ENCODE data around the gene CYLD.

Gene CYLD

DNA sequence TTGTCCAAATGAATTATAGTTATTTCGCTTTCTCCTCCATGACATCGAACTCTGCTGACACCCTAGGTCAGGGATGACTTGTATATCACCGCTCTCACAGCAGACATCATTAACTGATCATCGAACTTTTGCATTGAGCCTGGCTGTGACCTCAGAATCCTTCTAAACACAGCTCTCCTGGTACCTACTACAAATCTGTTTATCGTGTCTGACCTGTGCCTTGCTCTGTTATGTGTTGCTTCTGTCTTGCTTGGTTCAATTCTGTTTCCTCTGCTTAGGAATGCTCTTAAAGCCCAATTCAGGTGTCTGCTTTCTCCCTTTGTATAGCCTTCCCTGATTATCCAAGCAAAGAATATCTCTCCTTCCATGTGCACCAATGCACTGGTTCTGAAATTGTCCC lies 78.3 kb downstream of the CYLD start:
- H3K27ac ChIP-seq (ENCODE audit: low read depth, low read length): no peak overlapping the region
- no peaks in the 10 kb centered on the region for H3K9me3 ChIP-seq (ENCODE audit: control insufficient read depth, insufficient read depth, low read depth, low read length)
- no peaks in the 10 kb centered on the region for H3K4me1 ChIP-seq (ENCODE audit: control insufficient read depth, insufficient read depth, low read length)
- H3K36me3 ChIP-seq (ENCODE audit: control insufficient read depth, insufficient read depth, low read length): no peaks in the 10 kb centered on the region
- no peaks in the 10 kb centered on the region for H3K27me3 ChIP-seq (ENCODE audit: control insufficient read depth, insufficient read depth, low read length)
- H3K9ac ChIP-seq (ENCODE audit: low read length): no peak overlapping the region
- no peak overlapping the region for H3K4me3 ChIP-seq (ENCODE audit: low read depth, low read length)

DNA sequence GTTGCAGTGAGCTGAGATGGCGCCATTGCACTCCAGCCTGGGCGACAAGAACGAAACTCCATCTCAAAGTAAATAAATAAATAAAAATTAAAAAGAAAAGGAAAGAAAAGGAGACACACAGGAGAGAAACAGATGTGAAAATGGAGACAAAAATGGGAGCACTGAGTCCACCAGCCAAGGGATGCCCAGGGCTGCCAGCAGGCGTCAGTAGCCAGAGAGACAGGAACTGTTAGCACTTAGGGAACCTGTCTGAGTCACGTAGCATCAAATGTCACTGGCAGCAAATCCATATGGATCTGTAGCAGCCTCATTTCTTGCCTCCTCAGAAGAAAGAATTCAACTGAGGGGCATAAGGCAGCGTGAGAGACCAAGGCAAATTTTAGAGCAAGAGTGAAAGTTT lies 79.7 kb downstream of the CYLD start:
- no peak overlapping the region for H3K4me3 ChIP-seq (ENCODE audit: low read depth, low read length)
- H3K9ac ChIP-seq (ENCODE audit: low read length): no peak overlapping the region
- no peaks in the 10 kb centered on the region for H3K27me3 ChIP-seq (ENCODE audit: control insufficient read depth, insufficient read depth, low read length)
- no peaks in the 10 kb centered on the region for H3K36me3 ChIP-seq (ENCODE audit: control insufficient read depth, insufficient read depth, low read length)
- no peak overlapping the region for H3K27ac ChIP-seq (ENCODE audit: low read depth, low read length)
- no peaks in the 10 kb centered on the region for H3K9me3 ChIP-seq (ENCODE audit: control insufficient read depth, insufficient read depth, low read depth, low read length)
- H3K4me1 ChIP-seq (ENCODE audit: control insufficient read depth, insufficient read depth, low read length): no peaks in the 10 kb centered on the region

DNA sequence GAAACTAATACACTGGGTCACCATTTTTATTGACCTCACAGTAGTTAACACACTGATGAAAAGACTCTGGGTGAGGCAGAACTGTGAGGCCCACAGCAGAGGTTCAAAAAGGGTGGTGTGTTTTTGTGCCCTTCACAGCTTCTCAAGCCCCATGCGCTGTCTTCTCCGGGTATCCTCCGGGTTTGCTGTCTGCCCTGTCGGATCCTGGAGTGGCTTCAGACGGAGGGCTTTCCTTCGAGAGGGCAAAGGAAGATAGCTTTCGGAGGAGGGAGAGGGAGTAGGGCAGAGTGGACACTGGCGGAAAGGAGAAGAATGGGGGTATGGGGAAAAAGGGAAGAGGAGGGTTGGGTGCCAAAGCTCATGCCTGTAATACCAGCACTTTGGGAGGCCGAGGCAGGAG lies 80.8 kb downstream of the CYLD start:
- H3K27ac ChIP-seq (ENCODE audit: low read depth, low read length): no peak overlapping the region
- H3K36me3 ChIP-seq (ENCODE audit: control insufficient read depth, insufficient read depth, low read length): no peaks in the 10 kb centered on the region
- H3K9ac ChIP-seq (ENCODE audit: low read length): no peak overlapping the region
- no peak overlapping the region for H3K4me3 ChIP-seq (ENCODE audit: low read depth, low read length)
- H3K9me3 ChIP-seq (ENCODE audit: control insufficient read depth, insufficient read depth, low read depth, low read length): no peaks in the 10 kb centered on the region
- no peaks in the 10 kb centered on the region for H3K27me3 ChIP-seq (ENCODE audit: control insufficient read depth, insufficient read depth, low read length)
- no peaks in the 10 kb centered on the region for H3K4me1 ChIP-seq (ENCODE audit: control insufficient read depth, insufficient read depth, low read length)

DNA sequence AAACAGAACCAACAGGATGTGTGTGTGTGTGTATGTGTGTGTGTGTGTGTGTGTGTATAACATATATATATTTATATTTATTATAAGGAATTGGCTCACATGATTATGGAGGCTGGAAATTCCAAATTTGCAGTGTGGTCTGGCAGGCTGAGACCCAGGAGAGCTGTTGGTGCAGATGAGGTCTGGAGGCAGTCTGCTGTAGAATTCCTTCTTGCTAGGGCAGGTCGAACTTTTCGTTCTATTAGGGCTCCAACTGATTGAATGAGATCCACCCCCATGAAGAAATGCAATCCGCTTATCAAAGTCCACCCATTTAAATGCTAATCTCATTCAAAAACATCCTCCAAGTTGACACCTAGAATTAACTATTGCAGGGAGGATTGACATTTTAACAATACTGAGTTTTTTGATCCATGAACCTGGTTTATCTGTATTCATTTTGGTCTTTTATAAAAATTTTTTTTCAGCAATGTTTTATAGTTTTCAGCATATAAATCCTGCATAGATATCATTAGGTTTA lies 85.0 kb downstream of the CYLD start:
- Histone ChIP-seq H3K9ac (ENCODE audit: low read length) (no peak overlapping the region), H3K27ac (ENCODE audit: low read depth, low read length) (no peak overlapping the region), H3K9me3 (ENCODE audit: control insufficient read depth, insufficient read depth, low read depth, low read length) (no peaks in the 10 kb centered on the region), H3K4me3 (ENCODE audit: low read depth, low read length) (no peak overlapping the region), H3K4me1 (ENCODE audit: control insufficient read depth, insufficient read depth, low read length) (no peaks in the 10 kb centered on the region), H3K27me3 (ENCODE audit: control insufficient read depth, insufficient read depth, low read length) (no peaks in the 10 kb centered on the region), H3K36me3 (ENCODE audit: control insufficient read depth, insufficient read depth, low read length) (no peaks in the 10 kb centered on the region)

DNA sequence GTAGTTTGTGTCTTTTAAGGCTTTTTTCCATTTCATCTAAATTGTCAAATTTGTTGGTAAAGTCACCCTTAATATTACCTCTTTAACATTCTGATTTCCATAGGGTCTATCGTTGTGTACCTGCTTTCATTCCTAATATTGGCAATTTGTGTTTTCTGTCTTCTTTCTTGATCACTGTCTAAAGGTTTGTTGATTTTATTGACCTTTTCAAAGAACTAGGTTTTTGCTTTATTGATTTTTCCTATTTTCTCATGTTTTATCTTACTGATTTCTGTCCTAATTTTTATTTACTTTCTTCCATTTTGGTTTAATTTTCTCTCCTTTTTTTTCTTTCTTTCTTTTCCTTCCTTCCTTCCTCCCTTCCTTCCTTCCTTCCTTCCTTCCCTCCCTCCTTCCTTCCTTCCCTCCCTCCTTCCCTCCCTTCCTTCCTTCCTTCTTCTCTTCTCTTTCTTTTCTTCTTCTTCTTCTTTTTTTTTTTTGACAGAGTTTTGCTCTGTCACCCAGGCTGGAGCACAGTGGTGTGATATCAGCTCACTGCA lies 86.3 kb downstream of the CYLD start:
- H3K4me3 ChIP-seq (ENCODE audit: low read depth, low read length): no peak overlapping the region
- H3K36me3 ChIP-seq (ENCODE audit: control insufficient read depth, insufficient read depth, low read length): no peaks in the 10 kb centered on the region
- no peak overlapping the region for H3K27ac ChIP-seq (ENCODE audit: low read depth, low read length)
- H3K9me3 ChIP-seq (ENCODE audit: control insufficient read depth, insufficient read depth, low read depth, low read length): peaks cover 3% of the 10 kb centered on the region; the same call in 1 of the 2 replicates
- H3K27me3 ChIP-seq (ENCODE audit: control insufficient read depth, insufficient read depth, low read length): no peaks in the 10 kb centered on the region
- no peak overlapping the region for H3K9ac ChIP-seq (ENCODE audit: low read length)
- no peaks in the 10 kb centered on the region for H3K4me1 ChIP-seq (ENCODE audit: control insufficient read depth, insufficient read depth, low read length)

DNA sequence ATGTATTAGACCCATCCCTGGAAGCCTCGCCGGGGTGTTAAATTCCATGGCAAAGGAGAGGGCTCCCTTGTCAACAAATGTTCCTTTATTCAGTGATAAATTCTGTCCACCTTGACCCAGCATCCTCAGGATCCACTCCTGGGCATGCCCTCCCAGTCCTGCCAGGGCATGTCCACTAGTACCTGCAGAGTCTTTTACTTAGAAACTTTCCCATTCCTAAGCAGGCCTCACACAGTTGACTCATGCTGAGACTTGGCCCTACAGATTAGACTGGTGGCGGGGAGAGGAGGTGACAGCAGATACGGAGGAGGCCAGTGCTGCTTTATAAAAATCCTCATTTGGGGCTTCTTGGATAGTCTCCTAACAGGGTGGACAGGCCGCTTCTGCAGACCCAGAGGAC lies 88.8 kb downstream of the CYLD start:
- Histone ChIP-seq H3K27me3 (ENCODE audit: control insufficient read depth, insufficient read depth, low read length) (no peaks in the 10 kb centered on the region), H3K9me3 (ENCODE audit: control insufficient read depth, insufficient read depth, low read depth, low read length) (peaks cover 3% of the 10 kb centered on the region; the same call in 1 of the 2 replicates), H3K9ac (ENCODE audit: low read length) (no peak overlapping the region), H3K4me3 (ENCODE audit: low read depth, low read length) (no peak overlapping the region), H3K27ac (ENCODE audit: low read depth, low read length) (no peak overlapping the region), H3K4me1 (ENCODE audit: control insufficient read depth, insufficient read depth, low read length) (no peaks in the 10 kb centered on the region), H3K36me3 (ENCODE audit: control insufficient read depth, insufficient read depth, low read length) (no peaks in the 10 kb centered on the region)

DNA sequence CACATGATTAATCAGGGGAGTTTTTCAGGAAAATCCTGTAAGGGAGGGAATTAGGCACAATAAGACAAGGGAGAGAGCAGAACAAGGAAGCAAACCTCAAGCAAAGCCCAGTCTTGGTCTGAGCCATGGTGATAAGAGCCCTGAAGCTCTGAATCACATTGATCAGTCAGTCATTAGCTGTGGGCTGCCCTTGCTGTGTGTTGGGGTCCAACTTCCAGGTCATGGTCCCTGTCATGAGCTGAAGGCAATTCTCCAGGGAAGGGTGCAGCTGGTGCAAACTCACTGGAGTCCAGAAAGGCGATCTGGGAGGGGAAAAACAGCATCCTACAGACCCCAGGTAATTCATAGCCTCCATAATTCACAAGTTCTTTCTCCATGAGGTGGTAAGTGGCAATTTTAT lies 89.9 kb downstream of the CYLD start:
- no peaks in the 10 kb centered on the region for H3K36me3 ChIP-seq (ENCODE audit: control insufficient read depth, insufficient read depth, low read length)
- H3K9ac ChIP-seq (ENCODE audit: low read length): no peak overlapping the region
- no peaks in the 10 kb centered on the region for H3K27me3 ChIP-seq (ENCODE audit: control insufficient read depth, insufficient read depth, low read length)
- H3K4me3 ChIP-seq (ENCODE audit: low read depth, low read length): no peak overlapping the region
- no peak overlapping the region for H3K27ac ChIP-seq (ENCODE audit: low read depth, low read length)
- H3K9me3 ChIP-seq (ENCODE audit: control insufficient read depth, insufficient read depth, low read depth, low read length): peaks cover 3% of the 10 kb centered on the region; the same call in 1 of the 2 replicates
- no peaks in the 10 kb centered on the region for H3K4me1 ChIP-seq (ENCODE audit: control insufficient read depth, insufficient read depth, low read length)

DNA sequence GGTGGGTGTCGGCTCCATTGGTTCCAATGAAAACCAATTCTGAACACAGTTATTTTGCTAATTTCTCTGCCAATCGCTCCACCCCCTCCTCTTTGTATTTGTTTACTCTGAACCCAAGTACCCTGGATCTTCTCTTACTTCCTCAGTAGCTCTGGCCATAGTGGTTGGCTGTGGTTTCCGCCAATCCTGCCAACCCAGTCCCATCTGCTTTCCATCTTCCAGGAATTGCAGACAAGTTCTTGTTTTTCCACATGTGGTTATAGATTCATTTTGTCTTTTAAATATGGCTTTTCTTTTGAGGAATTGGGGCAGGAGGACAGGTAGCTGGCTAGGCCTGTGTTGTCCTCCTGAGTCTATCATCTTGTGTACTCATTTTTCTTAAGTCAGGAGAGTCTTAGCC lies 92.0 kb downstream of the CYLD start:
- Histone ChIP-seq H3K9ac (ENCODE audit: low read length) (no peak overlapping the region), H3K36me3 (ENCODE audit: control insufficient read depth, insufficient read depth, low read length) (no peaks in the 10 kb centered on the region), H3K27me3 (ENCODE audit: control insufficient read depth, insufficient read depth, low read length) (no peaks in the 10 kb centered on the region), H3K9me3 (ENCODE audit: control insufficient read depth, insufficient read depth, low read depth, low read length) (peaks cover 3% of the 10 kb centered on the region; the same call in 1 of the 2 replicates), H3K4me1 (ENCODE audit: control insufficient read depth, insufficient read depth, low read length) (no peaks in the 10 kb centered on the region), H3K27ac (ENCODE audit: low read depth, low read length) (no peak overlapping the region), H3K4me3 (ENCODE audit: low read depth, low read length) (no peak overlapping the region)

DNA sequence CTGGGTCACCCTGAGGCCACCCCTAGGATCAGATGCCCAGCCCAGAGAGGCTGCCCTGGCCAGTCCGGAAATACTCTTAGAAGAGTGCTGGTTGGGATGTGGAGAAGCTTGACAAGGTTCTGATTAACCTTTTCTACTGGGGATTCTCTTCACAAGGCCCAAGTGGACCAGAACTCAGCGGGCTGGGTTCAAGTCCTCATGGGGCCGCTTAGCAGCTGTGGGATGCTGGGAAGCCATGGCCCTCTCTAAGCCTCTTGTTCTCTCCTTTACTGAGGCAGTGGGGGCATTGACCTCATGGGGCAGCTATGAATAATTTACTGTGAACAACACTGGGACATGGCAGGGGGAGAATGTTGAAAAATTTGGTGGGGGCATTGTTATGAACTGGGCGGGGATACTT lies 92.8 kb downstream of the CYLD start:
- no peaks in the 10 kb centered on the region for H3K36me3 ChIP-seq (ENCODE audit: control insufficient read depth, insufficient read depth, low read length)

DNA sequence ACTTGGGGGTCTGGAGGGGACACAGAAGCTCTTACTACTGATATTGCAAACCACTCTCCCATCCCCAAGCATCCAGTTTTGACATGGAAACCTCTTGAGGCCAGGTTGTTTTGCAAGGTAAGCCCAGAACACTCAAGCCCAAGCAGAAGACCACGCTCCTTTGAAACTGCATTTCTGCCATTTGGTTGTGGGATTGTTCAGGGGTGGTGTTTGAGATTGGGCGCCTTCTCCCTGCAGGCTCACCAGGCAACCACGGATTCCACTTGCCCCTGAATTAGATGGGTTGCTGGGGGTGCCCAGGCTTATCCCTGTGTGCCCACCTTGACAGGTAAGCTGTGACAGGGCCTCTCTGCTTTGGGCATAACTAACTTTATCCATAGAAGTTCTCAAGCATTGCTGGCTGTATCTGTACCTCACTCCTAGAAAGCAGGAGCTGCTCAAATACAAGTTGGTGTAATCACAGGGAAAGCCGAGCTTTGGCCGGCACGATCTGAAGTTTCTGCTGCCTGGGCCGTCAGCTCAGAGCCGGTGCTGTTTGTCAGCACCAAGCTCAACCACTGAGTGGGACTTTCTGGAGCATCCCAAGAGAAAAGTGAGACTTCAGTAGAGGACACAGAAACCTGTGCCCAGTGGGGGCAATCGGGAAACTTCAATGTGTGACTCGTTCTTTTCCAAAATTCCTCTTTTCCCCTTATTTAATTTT lies 93.6 kb downstream of the CYLD start:
- H3K36me3 ChIP-seq (ENCODE audit: control insufficient read depth, insufficient read depth, low read length): no peaks in the 10 kb centered on the region
- H3K4me1 ChIP-seq (ENCODE audit: control insufficient read depth, insufficient read depth, low read length): no peaks in the 10 kb centered on the region
- H3K9me3 ChIP-seq (ENCODE audit: control insufficient read depth, insufficient read depth, low read depth, low read length): peaks cover 3% of the 10 kb centered on the region; the same call in 1 of the 2 replicates
- no peak overlapping the region for H3K4me3 ChIP-seq (ENCODE audit: low read depth, low read length)
- no peak overlapping the region for H3K9ac ChIP-seq (ENCODE audit: low read length)
- H3K27ac ChIP-seq (ENCODE audit: low read depth, low read length): no peak overlapping the region
- peaks cover 3% of the 10 kb centered on the region; the same call in 1 of the 2 replicates for H3K27me3 ChIP-seq (ENCODE audit: control insufficient read depth, insufficient read depth, low read length)

More for the DNA sequence above, 92.8 kb downstream of the CYLD start:
- no peak overlapping the region for H3K9ac ChIP-seq (ENCODE audit: low read length)
- no peak overlapping the region for H3K27ac ChIP-seq (ENCODE audit: low read depth, low read length)
- no peaks in the 10 kb centered on the region for H3K27me3 ChIP-seq (ENCODE audit: control insufficient read depth, insufficient read depth, low read length)
- no peaks in the 10 kb centered on the region for H3K4me1 ChIP-seq (ENCODE audit: control insufficient read depth, insufficient read depth, low read length)
- peaks cover 3% of the 10 kb centered on the region; the same call in 1 of the 2 replicates for H3K9me3 ChIP-seq (ENCODE audit: control insufficient read depth, insufficient read depth, low read depth, low read length)
- no peak overlapping the region for H3K4me3 ChIP-seq (ENCODE audit: low read depth, low read length)

DNA sequence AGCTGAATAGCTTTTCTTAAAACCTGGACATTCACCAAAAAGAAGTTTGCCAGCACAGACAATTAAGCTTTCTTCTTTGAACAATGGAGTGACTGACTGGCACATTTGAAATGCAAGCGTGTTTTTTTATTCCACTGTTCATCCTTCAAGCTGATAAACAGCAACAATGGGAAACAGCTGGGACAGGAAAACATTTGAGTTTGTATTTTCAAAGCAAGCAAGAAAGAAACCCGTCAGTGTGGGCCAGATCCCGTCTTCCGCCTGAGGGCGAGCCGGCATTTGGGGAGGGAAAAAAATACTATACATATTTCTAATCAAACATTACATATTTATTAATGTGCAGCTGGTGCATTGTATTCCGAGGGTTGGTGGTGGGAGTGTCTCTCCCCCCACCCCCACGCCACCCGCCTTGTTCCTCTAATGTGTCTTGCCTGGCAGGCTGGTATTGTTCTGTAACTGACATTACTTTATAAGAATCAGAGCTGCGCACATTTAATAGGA lies 94.3 kb downstream of the CYLD start:
- peaks cover 8% of the 10 kb centered on the region; the same call in 1 of the 2 replicates for H3K27me3 ChIP-seq (ENCODE audit: control insufficient read depth, insufficient read depth, low read length)
- H3K36me3 ChIP-seq (ENCODE audit: control insufficient read depth, insufficient read depth, low read length): no peaks in the 10 kb centered on the region
- peaks cover 3% of the 10 kb centered on the region; the same call in 1 of the 2 replicates for H3K9me3 ChIP-seq (ENCODE audit: control insufficient read depth, insufficient read depth, low read depth, low read length)
- no peak overlapping the region for H3K27ac ChIP-seq (ENCODE audit: low read depth, low read length)
- H3K9ac ChIP-seq (ENCODE audit: low read length): no peak overlapping the region
- H3K4me1 ChIP-seq (ENCODE audit: control insufficient read depth, insufficient read depth, low read length): peaks cover 3% of the 10 kb centered on the region; the same call in 1 of the 2 replicates
- H3K4me3 ChIP-seq (ENCODE audit: low read depth, low read length): no peak overlapping the region
